Stimulated activated CD4-positive, alpha-beta T cell treated with anti-CD3 and anti-CD28 coated beads, Interleukin-15, amount 100 ng/mL, for 24 hours (primary cell): ENCODE results near the gene ARMCX5.
A peak's percentile ranks its signal among the peaks of the same experiment; 100 is the strongest.

Source experiments
- DNase-seq: peaks from one replicate; pipeline ENCODE4 v3.0.0-alpha.2; 2020

ARMCX5 gene

GRCh38 chrX:102599084-102599950 lies at the start of gene ARMCX5:
TSS of gene ARMCX5 (plus strand) at chrX:102599515. CDS start at chrX:102602142, 2,627 bp downstream.
- DNase-seq = peak; percentile 77

- DNase-seq = no peak
Measured at GRCh38 chrX:102558607-102559006, 40.7 kb upstream of the ARMCX5 start.

- no peak for DNase-seq
Measured at GRCh38 chrX:102560423-102561068, 38.8 kb upstream of the ARMCX5 start.

GRCh38 chrX:102580891-102581290 lies 18.4 kb upstream of the ARMCX5 start:
- no peak for DNase-seq

GRCh38 chrX:102593367-102593766 lies 5.9 kb upstream of the ARMCX5 start:
- no peak for DNase-seq

- no peak for DNase-seq
Measured at GRCh38 chrX:102599951-102600579, 750 bp downstream of the ARMCX5 start.

GRCh38 chrX:102604327-102604726 lies 5.0 kb downstream of the ARMCX5 start:
- no peak for DNase-seq

- DNase-seq = no peak
Measured at GRCh38 chrX:102606115-102606514, 6.8 kb downstream of the ARMCX5 start.

GRCh38 chrX:102610905-102611304 lies 11.6 kb downstream of the ARMCX5 start:
- no peak for DNase-seq

GRCh38 chrX:102624105-102624504 lies 24.8 kb downstream of the ARMCX5 start:
- DNase-seq = no peak

- DNase-seq = no peak
Measured at GRCh38 chrX:102627640-102628039, 28.3 kb downstream of the ARMCX5 start.

- DNase-seq = no peak
Measured at GRCh38 chrX:102637561-102637960, 38.2 kb downstream of the ARMCX5 start.

- DNase-seq = no peak
Measured at GRCh38 chrX:102650903-102651241, 51.6 kb downstream of the ARMCX5 start.

GRCh38 chrX:102651242-102652011 lies 52.1 kb downstream of the ARMCX5 start, which contains the start of gene GPRASP1:
TSS of gene GPRASP1 (plus strand) at chrX:102651483. CDS start at chrX:102653914, 2,431 bp downstream.
- DNase-seq = peak; percentile 52

- DNase-seq = peak; percentile 56
Measured at GRCh38 chrX:102652031-102652688, 52.8 kb downstream of the ARMCX5 start.
